Central memory CD8-positive, alpha-beta T cell (primary cell): ENCODE data around the gene MYRFL.
"Not testable (repeated sequence)": the region's sequence is repeated elsewhere in the genome, so short reads cannot be mapped to it uniquely, and the experiment has no call there.

Source experiments
- ATAC-seq: fragments of 150-1000 bp; cut with Tn5 transposase; replicated peaks from 2 replicates; pipeline ENCODE4 v1.10.0; 2022; ENCODE audit warnings: mild to moderate bottlenecking, moderate FRiP score, moderate number of reproducible peaks; ENCODE audit not compliant: poor library complexity, severe bottlenecking; ENCODE audit errors: extremely low read depth
- DNase-seq, 2 donors: peaks; one replicate each; pipeline ENCODE4 v3.0.0; 2021; ENCODE audit warnings: low spot score in 2 of 2
- H3K27ac Mint-ChIP-seq: one replicate; pipeline ENCODE4 v1.8.0; 2022; ENCODE audit warnings: low read depth, mild to moderate bottlenecking, moderate library complexity, mixed read lengths
- H3K27me3 Mint-ChIP-seq: one replicate; pipeline ENCODE4 v1.8.0; 2022; ENCODE audit warnings: mixed read lengths
- H3K36me3 Mint-ChIP-seq: one replicate; pipeline ENCODE4 v1.8.0; 2022; ENCODE audit warnings: mild to moderate bottlenecking, moderate library complexity, mixed read lengths; ENCODE audit not compliant: insufficient read depth
- H3K4me1 Mint-ChIP-seq: one replicate; pipeline ENCODE4 v1.8.0; 2022; ENCODE audit warnings: mixed read lengths
- H3K4me3 Mint-ChIP-seq: one replicate; pipeline ENCODE4 v1.8.0; 2022; ENCODE audit warnings: mild to moderate bottlenecking, moderate library complexity, mixed read lengths
- H3K9me3 Mint-ChIP-seq: one replicate; pipeline ENCODE4 v1.8.0; 2022; ENCODE audit warnings: mixed read lengths

Gene MYRFL

DNA sequence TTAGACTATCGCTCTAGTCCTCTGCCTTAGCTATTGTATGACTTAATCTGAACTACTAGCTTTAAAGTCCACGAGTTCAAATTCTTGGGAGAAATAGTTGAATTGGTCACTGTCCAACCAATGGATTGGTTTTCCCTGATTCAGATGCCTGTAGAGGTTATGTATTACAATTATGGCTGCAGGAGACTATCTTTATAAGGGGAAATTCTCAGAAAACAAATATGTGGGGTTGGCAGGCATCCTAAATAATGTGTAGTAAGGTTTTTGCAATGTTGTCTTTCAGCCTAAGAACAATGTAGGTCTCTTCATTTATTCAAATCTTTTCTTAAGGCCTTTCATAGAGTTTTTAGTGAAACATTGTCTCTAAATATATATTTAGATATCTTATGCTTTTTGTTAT, 26.9 kb downstream of the MYRFL start:
- Mint-ChIP-seq H3K27me3 (peaks cover 16% of the 10 kb centered on the region), H3K36me3 (no peaks in the 10 kb centered on the region), H3K4me1 (no peaks in the 10 kb centered on the region), H3K27ac (no peak overlapping the region), H3K9me3 (peaks cover 5% of the 10 kb centered on the region), H3K4me3 (no peak overlapping the region)
- DNase-seq: no peak
- ATAC-seq: no peak

DNA sequence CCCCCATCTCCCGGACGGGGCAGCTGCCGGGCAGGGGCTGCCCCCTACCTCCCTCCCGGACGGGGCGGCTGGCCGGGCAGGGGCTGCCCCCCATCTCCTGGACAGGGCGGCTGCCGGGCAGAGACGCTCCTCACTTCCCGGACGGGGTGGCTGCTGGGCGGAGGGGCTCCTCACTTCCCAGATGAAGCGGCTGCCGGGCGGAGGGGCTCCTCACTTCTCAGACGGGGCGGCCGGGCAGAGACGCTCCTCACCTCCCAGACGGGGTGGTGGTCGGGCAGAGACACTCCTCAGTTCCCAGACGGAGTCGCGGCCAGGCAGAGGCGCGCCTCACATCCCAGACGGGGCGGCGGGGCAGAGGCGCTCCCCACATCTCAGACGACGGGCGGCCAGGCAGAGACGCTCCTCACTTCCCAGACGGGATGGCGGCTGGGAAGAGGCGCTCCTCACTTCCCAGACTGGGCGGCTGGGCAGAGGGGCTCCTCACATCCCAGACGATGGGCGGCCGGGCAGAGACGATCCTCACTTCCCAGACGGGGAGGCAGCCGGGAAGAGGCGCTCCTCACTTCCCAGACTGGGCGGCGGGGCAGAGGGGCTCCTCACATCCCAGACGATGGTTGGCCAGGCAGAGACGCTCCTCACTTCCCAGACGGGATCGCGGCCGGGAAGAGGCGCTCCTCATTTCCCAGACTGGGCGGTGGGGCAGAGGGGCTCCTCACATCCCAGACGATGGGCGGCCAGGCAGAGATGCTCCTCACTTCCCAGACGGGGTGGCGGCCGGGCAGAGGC, 28.3 kb downstream of the MYRFL start:
- not testable (repeated sequence) for H3K4me3 Mint-ChIP-seq, ATAC-seq, DNase-seq, H3K36me3 Mint-ChIP-seq, H3K4me1 Mint-ChIP-seq, H3K9me3 Mint-ChIP-seq, H3K27ac Mint-ChIP-seq
- H3K27me3 Mint-ChIP-seq: peaks cover 16% of the 10 kb centered on the region

DNA sequence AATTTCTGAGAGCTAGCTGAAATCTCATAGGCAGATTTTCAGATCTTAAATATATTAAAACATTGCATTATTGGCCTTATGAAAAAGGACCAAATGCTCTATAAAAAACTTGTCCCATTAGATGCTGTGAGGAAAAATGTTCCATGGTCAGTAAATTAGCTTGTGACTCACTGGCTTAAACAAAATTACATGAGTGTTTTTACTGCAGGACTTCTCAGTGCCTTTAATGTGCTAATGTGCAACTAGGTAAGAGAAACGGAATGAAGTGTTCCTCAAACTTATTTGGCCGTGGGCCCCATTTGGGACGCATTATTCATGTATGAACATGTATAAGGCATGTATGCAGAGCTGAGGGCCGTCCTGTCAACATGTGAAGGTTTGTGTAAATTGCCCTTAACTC, 41.7 kb downstream of the MYRFL start:
- no peaks in the 10 kb centered on the region for H3K36me3 Mint-ChIP-seq
- ATAC-seq: no peak
- no peaks in the 10 kb centered on the region for H3K4me1 Mint-ChIP-seq
- H3K27me3 Mint-ChIP-seq: peaks cover 58% of the 10 kb centered on the region
- H3K9me3 Mint-ChIP-seq: no peaks in the 10 kb centered on the region
- H3K27ac Mint-ChIP-seq: no peak overlapping the region
- no peak overlapping the region for H3K4me3 Mint-ChIP-seq
- no peak for DNase-seq

- Mint-ChIP-seq H3K36me3 (no peaks in the 10 kb centered on the region), H3K9me3 (no peaks in the 10 kb centered on the region), H3K4me1 (no peaks in the 10 kb centered on the region), H3K27me3 (peaks cover 58% of the 10 kb centered on the region), H3K4me3 (no peak overlapping the region), H3K27ac (no peak overlapping the region)
- no peak for ATAC-seq
- no peak for DNase-seq
These were observed 43.7 kb downstream of the MYRFL start for GRCh38 chr12:69868695-69869094.

DNA sequence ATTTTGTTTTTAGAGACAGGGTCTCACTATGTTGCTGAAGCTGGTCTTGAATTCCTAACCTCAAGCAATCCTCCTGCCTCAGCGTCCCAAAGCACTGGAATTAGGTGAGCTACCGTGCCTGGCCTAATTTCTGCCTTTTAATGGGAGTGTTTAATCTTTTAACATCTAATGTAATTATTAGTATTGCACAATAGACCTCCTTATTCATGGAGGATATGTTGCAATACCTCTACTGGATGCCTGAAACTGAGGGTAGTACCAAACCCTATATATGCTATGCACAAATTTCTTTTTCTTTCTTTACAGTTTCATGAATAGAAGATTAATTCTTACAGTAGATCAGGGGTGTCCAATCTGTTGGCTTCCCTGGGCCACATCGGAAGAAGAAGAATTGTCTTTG, 47.8 kb downstream of the MYRFL start:
- Mint-ChIP-seq H3K27ac (no peak overlapping the region), H3K4me1 (no peaks in the 10 kb centered on the region), H3K9me3 (no peaks in the 10 kb centered on the region), H3K36me3 (no peaks in the 10 kb centered on the region), H3K27me3 (peaks cover 48% of the 10 kb centered on the region), H3K4me3 (no peak overlapping the region)
- ATAC-seq (no peak), DNase-seq (no peak)

GRCh38 chr12:69873429-69873828, 48.4 kb downstream of the MYRFL start:
- DNase-seq: no peak
- H3K36me3 Mint-ChIP-seq: no peaks in the 10 kb centered on the region
- no peaks in the 10 kb centered on the region for H3K4me1 Mint-ChIP-seq
- peaks cover 47% of the 10 kb centered on the region for H3K27me3 Mint-ChIP-seq
- H3K27ac Mint-ChIP-seq: no peak overlapping the region
- H3K9me3 Mint-ChIP-seq: no peaks in the 10 kb centered on the region
- H3K4me3 Mint-ChIP-seq: no peak overlapping the region
- ATAC-seq: no peak

DNA sequence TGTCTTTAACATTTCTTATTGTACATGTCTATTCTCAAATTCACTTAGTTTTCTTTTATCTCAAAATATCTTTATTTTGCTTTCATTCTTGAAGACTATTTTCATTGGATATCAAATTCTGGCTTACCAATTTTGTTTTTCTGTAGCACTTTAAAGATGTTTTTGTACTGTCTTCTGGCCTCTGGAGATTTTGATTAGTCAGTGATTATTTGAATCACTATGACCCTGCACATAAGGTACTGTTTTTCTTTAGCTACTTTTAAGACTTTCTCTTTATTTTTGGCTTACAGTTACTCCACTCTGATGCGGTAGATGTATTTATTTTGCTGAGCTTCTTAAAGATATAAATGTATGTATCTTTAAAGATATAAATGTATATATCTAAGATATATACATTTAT, 49.6 kb downstream of the MYRFL start:
- H3K27me3 Mint-ChIP-seq: peaks cover 46% of the 10 kb centered on the region
- peaks cover 8% of the 10 kb centered on the region for H3K4me1 Mint-ChIP-seq
- H3K4me3 Mint-ChIP-seq: no peak overlapping the region
- H3K36me3 Mint-ChIP-seq: no peaks in the 10 kb centered on the region
- no peak overlapping the region for H3K27ac Mint-ChIP-seq
- ATAC-seq: no peak
- no peaks in the 10 kb centered on the region for H3K9me3 Mint-ChIP-seq
- DNase-seq: no peak

- Mint-ChIP-seq H3K4me3 (no peak overlapping the region), H3K27me3 (peaks cover 45% of the 10 kb centered on the region), H3K27ac (no peak overlapping the region), H3K9me3 (no peaks in the 10 kb centered on the region), H3K36me3 (no peaks in the 10 kb centered on the region), H3K4me1 (peaks cover 10% of the 10 kb centered on the region)
- ATAC-seq: no peak
- DNase-seq: no peak
These were observed 50.4 kb downstream of the MYRFL start for GRCh38 chr12:69875416-69875935.

GRCh38 chr12:69879007-69879960, 54.3 kb downstream of the MYRFL start:
- no peaks in the 10 kb centered on the region for H3K9me3 Mint-ChIP-seq
- peaks cover 56% of the 10 kb centered on the region for H3K27me3 Mint-ChIP-seq
- H3K4me3 Mint-ChIP-seq: no peak overlapping the region
- H3K4me1 Mint-ChIP-seq: peaks cover 10% of the 10 kb centered on the region
- no peak overlapping the region for H3K27ac Mint-ChIP-seq
- DNase-seq: peak; percentile 27 to 28
- peak; percentile 75 for ATAC-seq
- no peaks in the 10 kb centered on the region for H3K36me3 Mint-ChIP-seq

DNA sequence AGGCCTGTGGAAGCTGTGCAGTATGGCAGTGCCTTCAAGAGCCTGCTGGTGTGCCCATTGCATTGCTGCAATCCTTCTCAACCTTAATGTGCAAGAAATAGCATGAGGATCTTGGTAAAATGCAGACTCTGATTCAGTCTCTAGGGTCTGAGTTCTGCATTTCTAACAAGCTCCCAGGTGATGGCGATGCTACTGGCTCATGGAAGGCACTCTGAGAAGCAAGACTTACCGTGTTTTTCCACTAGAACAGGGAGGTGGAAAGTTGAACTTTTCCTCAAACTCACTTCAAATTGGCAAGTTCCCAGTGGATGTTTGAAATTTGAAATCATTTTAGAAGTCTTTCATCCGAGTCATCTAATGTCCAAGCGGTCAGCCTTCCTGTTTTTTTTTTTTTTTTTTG, 55.5 kb downstream of the MYRFL start:
- no peaks in the 10 kb centered on the region for H3K9me3 Mint-ChIP-seq
- no peak overlapping the region for H3K27ac Mint-ChIP-seq
- no peaks in the 10 kb centered on the region for H3K36me3 Mint-ChIP-seq
- ATAC-seq (no peak), DNase-seq (no peak)
- H3K4me3 Mint-ChIP-seq: no peak overlapping the region
- H3K4me1 Mint-ChIP-seq: peaks cover 10% of the 10 kb centered on the region
- peaks cover 52% of the 10 kb centered on the region for H3K27me3 Mint-ChIP-seq

DNA sequence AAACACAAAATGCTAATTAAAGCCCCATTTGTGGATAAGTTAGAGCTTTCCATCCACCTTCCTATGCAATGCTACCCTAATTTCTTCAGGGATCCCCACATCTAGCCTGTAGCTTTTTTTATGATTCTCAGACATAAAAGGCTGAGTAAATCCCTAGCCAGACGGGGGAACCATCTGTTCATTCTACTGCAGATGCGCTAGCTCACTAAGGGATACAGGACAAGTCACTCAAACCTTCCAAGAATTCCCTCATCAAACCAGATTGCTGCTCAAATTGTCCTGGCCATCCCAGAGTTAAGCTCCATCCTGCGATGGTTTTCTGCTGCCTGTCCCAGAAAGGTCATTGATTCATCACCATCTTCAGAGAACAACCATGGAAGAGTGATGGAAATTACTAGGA, 56.7 kb downstream of the MYRFL start:
- ATAC-seq: no peak
- no peaks in the 10 kb centered on the region for H3K9me3 Mint-ChIP-seq
- H3K4me3 Mint-ChIP-seq: no peak overlapping the region
- no peak overlapping the region for H3K27ac Mint-ChIP-seq
- H3K4me1 Mint-ChIP-seq: peaks cover 10% of the 10 kb centered on the region
- no peaks in the 10 kb centered on the region for H3K36me3 Mint-ChIP-seq
- peaks cover 40% of the 10 kb centered on the region for H3K27me3 Mint-ChIP-seq
- DNase-seq: no peak

GRCh38 chr12:69884386-69884785, 59.4 kb downstream of the MYRFL start:
- DNase-seq (no peak), ATAC-seq (no peak)
- Mint-ChIP-seq H3K4me3 (no peak overlapping the region), H3K36me3 (no peaks in the 10 kb centered on the region), H3K27me3 (peaks cover 23% of the 10 kb centered on the region), H3K9me3 (no peaks in the 10 kb centered on the region), H3K27ac (no peak overlapping the region), H3K4me1 (peaks cover 4% of the 10 kb centered on the region)
